ENCODE data around the gene NFRKB. TPM values are rescaled to one million over a fixed set of nuclear protein-coding genes. Genes with fewer than 3 reads are reported as not detected.

NFRKB gene
- polyA plus RNA-seq, 1 donor (not counting 4 experiments of a cell fraction or from before 2014, with no cell fraction given), result 14.4 TPM

DNA sequence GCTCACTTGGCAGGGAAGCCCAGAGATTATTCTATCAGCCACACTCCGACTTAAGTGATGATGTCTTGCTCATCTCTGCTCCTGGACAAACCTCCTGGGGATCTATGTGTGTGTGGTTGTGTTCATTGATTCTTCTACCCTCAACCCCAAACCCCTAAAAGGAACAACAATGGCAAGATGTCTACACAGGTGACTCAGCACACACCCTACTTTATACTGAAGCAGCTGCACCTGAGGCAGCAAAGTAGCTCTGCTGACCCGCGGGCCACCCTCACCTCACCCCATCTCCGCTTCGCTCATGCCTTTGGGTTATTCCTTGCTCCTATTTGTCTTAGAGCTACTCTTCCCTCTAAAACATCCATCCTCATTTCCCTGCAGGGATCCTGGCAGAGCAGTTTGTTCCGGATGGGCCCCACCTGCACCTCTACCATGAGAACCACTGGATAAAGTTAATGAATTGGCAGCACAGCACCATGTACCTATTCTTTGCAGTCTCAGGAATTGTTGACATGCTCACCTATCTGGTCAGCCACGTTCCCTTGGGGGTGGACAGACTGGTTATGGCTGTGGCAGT is 41.1 kb downstream of the NFRKB start:
- peak overlapping the region in 1 of 3 experiments; percentile 23 for H3K4me3 ChIP-seq (ENCODE audit: control insufficient read depth in 2 of 3, extremely low read depth in 1 of 3, insufficient read depth in 2 of 3, low read depth in 1 of 3, low read length in 3 of 3)
- DNase-seq (ENCODE audit: low read depth, low spot score), result no peak

DNA sequence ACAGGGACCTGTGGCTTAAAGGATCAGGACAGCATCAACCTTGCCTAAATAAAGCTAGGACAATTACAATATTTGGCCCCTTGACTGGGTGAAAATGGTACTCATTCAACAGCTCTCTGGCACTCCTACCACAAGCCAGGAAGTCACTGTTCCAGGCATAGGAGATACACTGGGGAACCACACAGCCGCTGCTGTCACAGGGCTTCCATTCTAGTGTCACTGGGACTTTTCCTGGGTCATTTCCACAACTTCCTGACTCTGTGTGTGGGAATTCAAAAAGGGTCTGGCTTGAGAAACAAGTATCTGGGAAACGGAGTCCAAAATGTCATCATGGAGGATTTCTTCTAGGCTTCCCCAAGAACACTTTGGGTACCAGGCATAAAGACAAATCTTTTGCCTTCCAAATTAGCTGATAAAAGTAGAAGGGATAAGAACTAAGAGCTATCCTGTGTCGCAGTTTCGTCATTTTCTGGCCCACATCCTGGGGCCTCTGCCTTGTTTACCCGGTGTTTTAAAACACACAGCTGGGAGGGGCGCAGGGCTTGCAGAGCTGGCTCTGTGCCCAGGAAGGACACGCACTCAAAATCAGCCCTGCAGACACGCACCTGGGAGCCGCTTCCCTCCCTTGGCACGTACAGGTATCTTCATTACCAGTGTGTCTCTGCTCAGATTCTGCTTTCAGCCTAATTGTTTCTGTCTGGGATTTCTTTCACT is 41.7 kb downstream of the NFRKB start:
- Histone ChIP-seq H4K20me1 (ENCODE audit: control insufficient read depth, extremely low read depth, insufficient read depth, low read length) (no peaks in the 10 kb centered on the region), H3K27me3 (ENCODE audit: control insufficient read depth, extremely low read depth, insufficient read depth, low read length) (no peaks in the 10 kb centered on the region), H3K9ac (ENCODE audit: control insufficient read depth, extremely low read depth, insufficient read depth, low read length) (peak overlapping the region; percentile 70), H3K9me3 (ENCODE audit: control insufficient read depth, low read depth, low read length) (no peaks in the 10 kb centered on the region), H3K4me3 (ENCODE audit: control insufficient read depth in 2 of 3, extremely low read depth in 1 of 3, insufficient read depth in 2 of 3, low read depth in 1 of 3, low read length in 3 of 3) (peak overlapping the region in 1 of 3 experiments; percentile 23), H3K36me3 (ENCODE audit: control insufficient read depth in 2 of 2, extremely low read depth in 1 of 2, insufficient read depth in 2 of 2, low read length in 2 of 2) (peaks cover 1 to 12% of the 10 kb centered on the region in 2 experiments), H3K4me2 (ENCODE audit: control insufficient read depth, extremely low read depth, insufficient read depth, low read depth, low read length) (peak overlapping the region; percentile 80), H3K9me1 (ENCODE audit: control insufficient read depth, extremely low read depth, insufficient read depth, low read length) (no peaks in the 10 kb centered on the region), H3K4me1 (ENCODE audit: control insufficient read depth, extremely low read depth, insufficient read depth, low read length) (peaks cover 31% of the 10 kb centered on the region), H3K27ac (ENCODE audit: control insufficient read depth, insufficient read depth, low read length) (peak overlapping the region; percentile 96), H3K79me2 (ENCODE audit: control insufficient read depth, insufficient read depth, low read length) (no peaks in the 10 kb centered on the region), H2AFZ (ENCODE audit: control insufficient read depth, low read length) (peak overlapping the region; percentile 60)
- TF ChIP-seq EZH2 (IDR thresholded peaks at IDR 0.05; ENCODE audit: low read length), result no peak
- TF ChIP-seq, protein P1, sequence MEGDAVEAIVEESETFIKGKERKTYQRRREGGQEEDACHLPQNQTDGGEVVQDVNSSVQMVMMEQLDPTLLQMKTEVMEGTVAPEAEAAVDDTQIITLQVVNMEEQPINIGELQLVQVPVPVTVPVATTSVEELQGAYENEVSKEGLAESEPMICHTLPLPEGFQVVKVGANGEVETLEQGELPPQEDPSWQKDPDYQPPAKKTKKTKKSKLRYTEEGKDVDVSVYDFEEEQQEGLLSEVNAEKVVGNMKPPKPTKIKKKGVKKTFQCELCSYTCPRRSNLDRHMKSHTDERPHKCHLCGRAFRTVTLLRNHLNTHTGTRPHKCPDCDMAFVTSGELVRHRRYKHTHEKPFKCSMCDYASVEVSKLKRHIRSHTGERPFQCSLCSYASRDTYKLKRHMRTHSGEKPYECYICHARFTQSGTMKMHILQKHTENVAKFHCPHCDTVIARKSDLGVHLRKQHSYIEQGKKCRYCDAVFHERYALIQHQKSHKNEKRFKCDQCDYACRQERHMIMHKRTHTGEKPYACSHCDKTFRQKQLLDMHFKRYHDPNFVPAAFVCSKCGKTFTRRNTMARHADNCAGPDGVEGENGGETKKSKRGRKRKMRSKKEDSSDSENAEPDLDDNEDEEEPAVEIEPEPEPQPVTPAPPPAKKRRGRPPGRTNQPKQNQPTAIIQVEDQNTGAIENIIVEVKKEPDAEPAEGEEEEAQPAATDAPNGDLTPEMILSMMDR (optimal IDR thresholded peaks at IDR 0.05 in 1 of 3, IDR thresholded peaks at IDR 0.05 in 1 of 3, conservative IDR thresholded peaks at IDR 0.05 in 1 of 3; ENCODE audit: extremely low read depth in 1 of 3, insufficient read depth in 2 of 3, low read length in 3 of 3), result no peak
- DNase-seq (ENCODE audit: low read depth, low spot score) (peak; percentile 64), FAIRE-seq (peak; percentile 75)
- dilution Hi-C loops (cut with MboI; ENCODE audit: extremely low pct_ligation_motif_present, low sequenced_read_pairs), result no loop called here

More for the DNA sequence above, 41.1 kb downstream of the NFRKB start:
- Histone ChIP-seq H3K9ac (ENCODE audit: control insufficient read depth, extremely low read depth, insufficient read depth, low read length) (peak overlapping the region; percentile 70), H3K36me3 (ENCODE audit: control insufficient read depth in 2 of 2, extremely low read depth in 1 of 2, insufficient read depth in 2 of 2, low read length in 2 of 2) (peaks cover 1 to 13% of the 10 kb centered on the region in 2 experiments), H3K4me1 (ENCODE audit: control insufficient read depth, extremely low read depth, insufficient read depth, low read length) (peaks cover 31% of the 10 kb centered on the region), H3K27ac (ENCODE audit: control insufficient read depth, insufficient read depth, low read length) (peak overlapping the region; percentile 96), H4K20me1 (ENCODE audit: control insufficient read depth, extremely low read depth, insufficient read depth, low read length) (no peaks in the 10 kb centered on the region), H3K4me2 (ENCODE audit: control insufficient read depth, extremely low read depth, insufficient read depth, low read depth, low read length) (peak overlapping the region; percentile 80), H3K79me2 (ENCODE audit: control insufficient read depth, insufficient read depth, low read length) (no peaks in the 10 kb centered on the region), H3K9me1 (ENCODE audit: control insufficient read depth, extremely low read depth, insufficient read depth, low read length) (no peaks in the 10 kb centered on the region), H3K27me3 (ENCODE audit: control insufficient read depth, extremely low read depth, insufficient read depth, low read length) (no peaks in the 10 kb centered on the region), H2AFZ (ENCODE audit: control insufficient read depth, low read length) (peak overlapping the region; percentile 60), H3K9me3 (ENCODE audit: control insufficient read depth, low read depth, low read length) (no peaks in the 10 kb centered on the region)
- FAIRE-seq, result no peak
- dilution Hi-C loops (cut with MboI; ENCODE audit: extremely low pct_ligation_motif_present, low sequenced_read_pairs), result no loop called here
- TF ChIP-seq, protein P1 (optimal IDR thresholded peaks at IDR 0.05 in 1 of 3, IDR thresholded peaks at IDR 0.05 in 1 of 3, conservative IDR thresholded peaks at IDR 0.05 in 1 of 3; ENCODE audit: extremely low read depth in 1 of 3, insufficient read depth in 2 of 3, low read length in 3 of 3), result no peak
- no peak for TF ChIP-seq EZH2 (IDR thresholded peaks at IDR 0.05; ENCODE audit: low read length)
